ENCODE data around the gene LDAH.
A peak's percentile ranks its signal among the peaks of the same experiment; 100 is the strongest.

Gene LDAH

DNA sequence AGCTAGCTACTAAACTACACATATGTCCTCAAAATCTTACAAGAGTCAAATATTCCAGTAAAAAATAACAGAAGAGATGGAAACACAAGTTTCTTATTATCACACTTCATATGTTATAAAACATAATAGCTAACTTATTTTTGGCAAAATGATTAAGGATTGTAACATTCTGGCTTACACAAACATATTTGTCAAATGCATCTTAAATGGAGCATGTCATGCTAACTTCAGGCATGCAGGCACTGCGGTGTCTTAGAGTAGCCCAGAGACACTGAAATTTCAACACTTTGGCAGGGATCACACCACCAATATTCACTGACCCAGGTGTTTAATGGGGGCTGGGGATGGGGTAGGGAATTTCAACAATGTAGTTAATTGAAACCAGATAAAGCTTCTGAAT is 51.6 kb downstream of the LDAH start:
- no peak for DNase-seq

GRCh38 chr2:20766798-20767644 is 55.9 kb downstream of the LDAH start:
- no peak for DNase-seq

DNA sequence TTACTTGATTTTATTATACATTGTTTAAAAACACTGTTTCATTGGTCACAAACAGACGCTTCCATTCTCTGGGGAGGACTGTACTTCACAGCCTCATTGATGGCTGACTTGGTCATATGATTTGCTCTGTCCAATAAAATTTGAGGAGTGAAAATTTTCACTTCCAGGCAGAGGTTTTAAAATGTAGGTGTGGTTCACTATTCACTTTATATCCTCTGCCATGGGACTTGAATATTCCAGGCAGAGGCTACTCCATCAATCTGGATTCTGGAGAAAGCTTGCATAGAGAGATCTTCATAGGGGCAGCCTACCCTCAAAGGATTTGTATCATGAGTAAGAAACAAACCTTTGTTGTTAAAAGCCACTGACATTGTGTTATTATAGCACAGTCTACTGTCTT is 56.7 kb downstream of the LDAH start:
- no peak for DNase-seq

DNA sequence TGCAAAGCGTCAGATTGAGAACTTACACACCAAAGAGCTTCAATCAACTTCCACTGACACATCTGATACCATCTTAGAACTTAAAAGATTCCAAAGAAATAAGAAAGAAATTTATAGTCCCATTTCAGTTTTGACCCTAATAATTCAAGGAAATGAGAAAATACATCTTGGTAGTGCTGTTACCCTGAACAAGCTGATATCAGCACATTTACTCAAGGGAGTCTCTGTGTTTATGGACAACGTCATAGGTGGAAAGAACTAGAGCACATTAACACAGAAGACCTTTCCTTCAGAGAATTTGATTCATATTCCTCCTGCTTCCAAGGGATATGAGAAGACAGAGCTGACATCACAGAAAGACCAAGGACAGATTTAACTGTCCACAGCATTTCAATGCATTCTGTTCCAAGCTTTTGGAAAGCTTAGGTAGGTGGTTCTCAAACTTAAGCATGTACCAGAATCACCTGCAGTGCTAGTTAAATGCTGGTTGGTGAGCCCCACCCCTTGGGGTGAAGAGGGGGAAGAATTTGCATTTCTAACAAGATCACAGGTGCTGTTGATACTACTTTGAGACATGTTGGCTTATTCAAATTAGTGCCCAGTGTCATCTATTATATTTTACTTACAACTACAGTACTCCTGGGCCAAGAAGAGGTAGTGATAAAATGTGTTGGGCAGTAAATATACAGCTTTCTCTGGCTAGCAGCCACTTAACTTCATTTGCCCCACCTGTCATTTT is 59.8 kb downstream of the LDAH start:
- DNase-seq: no peak

GRCh38 chr2:20759487-20759886 is 63.4 kb downstream of the LDAH start:
- DNase-seq: no peak

GRCh38 chr2:20758997-20759396 is 63.9 kb downstream of the LDAH start:
- no peak for DNase-seq

- no peak for DNase-seq
Observed at GRCh38 chr2:20757405-20758090, 65.4 kb downstream of the LDAH start.

GRCh38 chr2:20755132-20755800 is 67.6 kb downstream of the LDAH start:
- no peak for DNase-seq

GRCh38 chr2:20752293-20752692 is 70.6 kb downstream of the LDAH start:
- no peak for DNase-seq

- DNase-seq: peak; percentile 38
Observed at GRCh38 chr2:20747317-20747716, 75.6 kb downstream of the LDAH start.

- no peak for DNase-seq
Observed at GRCh38 chr2:20745924-20746555, 76.9 kb downstream of the LDAH start.

GRCh38 chr2:20744366-20745335 is 78.2 kb downstream of the LDAH start:
- no peak for DNase-seq

DNA sequence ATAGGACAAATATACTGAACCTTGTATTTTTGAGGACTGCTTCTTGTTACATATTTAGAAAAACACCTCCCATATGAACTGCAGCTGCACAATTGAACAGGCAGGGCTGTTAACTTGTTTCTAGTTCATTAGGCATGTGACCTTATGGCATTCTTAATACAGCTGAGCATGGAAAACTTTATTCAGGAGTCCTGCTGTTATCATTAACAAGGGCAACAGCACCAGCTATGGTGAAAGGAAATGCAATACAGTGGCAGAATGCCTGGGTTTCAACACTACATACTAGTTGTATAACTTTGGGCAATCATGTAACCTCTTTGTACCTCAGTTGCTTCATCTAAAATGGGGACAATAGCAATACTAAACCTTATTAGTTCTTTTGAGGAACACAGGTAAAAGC is 84.1 kb downstream of the LDAH start:
- no peak for DNase-seq

DNA sequence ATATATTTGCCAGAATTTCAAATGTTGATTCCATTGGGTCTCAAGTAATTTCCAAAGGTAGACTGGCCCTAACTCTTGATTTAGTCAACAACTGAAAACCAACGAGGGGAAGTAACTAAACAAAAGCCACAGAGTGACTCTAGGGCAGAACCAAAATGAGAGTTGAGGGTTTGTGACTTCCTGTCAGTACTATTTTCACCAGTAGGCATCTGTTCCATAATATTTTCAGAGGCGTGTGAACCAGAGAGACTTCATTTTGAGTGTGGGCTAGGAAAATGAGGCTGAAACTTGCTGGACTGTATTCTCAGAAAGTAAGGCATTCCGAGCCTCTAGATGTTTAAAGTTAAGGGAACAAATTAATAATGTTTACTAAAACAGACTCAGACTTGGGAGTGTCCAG is 85.4 kb downstream of the LDAH start:
- no peak for DNase-seq

DNA sequence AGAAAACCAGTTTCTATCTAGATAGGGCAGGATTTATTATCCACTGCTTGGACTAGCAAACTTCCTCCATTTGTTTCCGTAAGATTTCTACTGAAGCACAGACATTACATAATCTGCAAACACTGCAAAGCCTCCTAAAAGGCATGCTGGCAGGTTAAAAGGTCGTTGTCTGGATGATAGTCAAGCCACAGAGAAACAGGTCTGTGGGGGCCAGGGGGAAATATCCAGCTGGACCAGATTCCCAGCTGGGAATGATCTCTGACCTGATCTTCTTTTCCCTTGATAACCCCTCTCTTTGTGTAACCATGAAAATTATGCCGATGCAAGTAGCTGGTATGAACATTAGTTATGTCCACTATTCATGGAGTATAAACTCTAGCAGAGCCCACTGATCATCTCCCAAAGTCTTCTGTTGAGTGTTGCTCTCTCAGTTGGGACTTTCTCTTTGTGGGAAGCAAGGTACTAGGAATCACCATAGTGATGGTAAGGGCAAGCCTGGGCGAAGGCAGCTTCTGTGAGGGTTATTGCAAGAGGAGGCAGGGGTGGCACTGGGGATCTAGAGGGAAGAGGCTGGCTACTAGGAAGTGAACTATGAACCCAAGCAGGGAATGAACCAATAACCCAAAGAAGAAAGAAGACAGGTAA is 94.7 kb downstream of the LDAH start:
- no peak for DNase-seq

DNA sequence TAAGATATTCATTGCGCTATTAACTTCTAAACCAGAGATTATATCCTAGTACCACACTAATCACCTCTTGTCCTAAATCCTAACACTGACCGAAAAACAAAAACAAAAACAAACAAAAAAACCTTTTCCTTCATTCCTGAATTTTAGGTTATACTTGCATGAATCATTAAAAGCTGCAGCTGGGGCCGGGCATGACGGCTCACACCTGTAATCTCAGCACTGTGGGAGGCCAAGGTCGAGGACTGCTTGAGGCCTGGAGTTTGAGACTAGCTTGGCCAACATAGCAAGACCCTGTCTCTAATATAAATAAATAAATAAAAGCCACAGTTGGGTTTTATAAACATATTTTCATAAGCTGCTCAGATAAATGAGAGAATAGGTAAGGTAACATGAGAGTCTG is 96.0 kb downstream of the LDAH start:
- DNase-seq: no peak

- no peak for DNase-seq
Observed at GRCh38 chr2:20725782-20726181, 97.1 kb downstream of the LDAH start.

GRCh38 chr2:20724500-20725053 is 98.3 kb downstream of the LDAH start:
- no peak for DNase-seq

DNA sequence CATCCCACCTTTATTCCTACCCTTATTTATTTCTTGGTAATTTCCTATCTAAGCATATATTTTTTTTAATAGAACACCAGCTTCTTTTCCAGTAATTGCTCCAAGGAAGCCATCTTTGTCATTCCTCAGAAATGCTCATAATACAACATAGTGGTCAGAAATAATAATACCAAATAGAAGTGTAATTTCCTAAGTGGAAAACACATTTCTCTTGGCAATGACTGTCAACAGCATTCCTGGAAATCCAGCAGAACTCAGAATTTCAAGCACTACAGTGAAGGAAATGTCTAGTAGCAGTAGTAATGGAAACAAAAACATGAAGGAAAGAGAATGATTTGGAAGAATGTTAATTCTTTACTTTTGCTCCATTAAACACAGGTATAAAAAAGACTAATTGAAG is 99.4 kb downstream of the LDAH start:
- DNase-seq: no peak

GRCh38 chr2:20722592-20723240 is 100.2 kb downstream of the LDAH start:
- no peak for DNase-seq

Data from OCI-M1 (cell line).